Ovary (tissue), 9 donors: ENCODE measurements around the gene LRMDA. TPM values are rescaled to one million over a fixed set of nuclear protein-coding genes. Genes with fewer than 3 reads are reported as not detected.

Experiments used
- DNase-seq, 5 donors: peaks; one replicate each; pipeline ENCODE4 v3.0.0-alpha.2; 2019 to 2020
- H3K27ac ChIP-seq, 2 donors: fragments of 200-600 bp; one replicate each; pipeline versions ENCODE4 v1.5.1 to v1.8.0; 2019 to 2022
- H3K27me3 ChIP-seq: fragments of 200-600 bp; one replicate; pipeline ENCODE4 v1.8.0; 2022
- H3K36me3 ChIP-seq: fragments of 200-600 bp; sonication (generic); one replicate; pipeline ENCODE4 v1.5.1; 2019
- H3K4me1 ChIP-seq: one replicate; pipeline ENCODE4 v1.8.1; 2013; ENCODE audit warnings: mild to moderate bottlenecking, moderate library complexity; ENCODE audit not compliant: insufficient read depth
- H3K4me3 ChIP-seq: fragments of 200-600 bp; sonication (generic); one replicate; pipeline ENCODE4 v1.5.1; 2017
- H3K9me3 ChIP-seq, 2 donors: fragments of 200-600 bp in 1 of 2; sonication (generic) in 1 of 2; one replicate each; pipeline versions ENCODE4 v1.5.1 to v1.8.1; 2013 to 2019; ENCODE audit warnings: mild to moderate bottlenecking in 1 of 2, moderate library complexity in 1 of 2
- EP300 ChIP-seq: sonication (generic); formaldehyde crosslinking; IDR thresholded peaks from one replicate; pipeline ENCODE4 v1.6.1; 2017; ENCODE audit warnings: antibody characterized with exemption
- POLR2A ChIP-seq: fragments of 450-650 bp; IDR thresholded peaks from one replicate; pipeline ENCODE4 v1.6.1; 2017; ENCODE audit warnings: antibody characterized with exemption, mild to moderate bottlenecking, moderate library complexity
- WGBS, 3 donors: extraction: QIAGEN DNeasy Blood & Tissue Kit in 1 of 3; methylation state at CpG; one replicate each; pipeline versions ENCODE4 v1.1.5 to v1.1.7; 2013 to 2017; 5-methylcytosine and 5-hydroxymethylcytosine counted together
- intact Hi-C, 4 donors: fragments of 100-400 bp; cut with DNase I; formaldehyde crosslinking; loops; one replicate each; pipeline versions ENCODE4 v1.11.0 to v1.15.1; 2022 to 2023
- polyA plus RNA-seq, 2 donors: library from polyadenylated mRNA; stranded (reverse); fragments of 200-250 nt in 1 of 2; fragments of 350-450 nt in 1 of 2; fragmentation: Illumina TruSeq in 1 of 2; extraction: RNeasy Lipid Tissue Mini Kit (QIAGEN cat#74804) in 1 of 2; gene quantifications; one replicate each; pipeline ENCODE4 v1.2.3, GENCODE V29; 2013 to 2014
- total RNA-seq, 7 donors: library from RNA; depleted of rRNA in 2 of 7; stranded (reverse); fragments of >200 nt in 2 of 7; fragmentation: NEBNext Ultra II Directional in 3 of 7; extraction: Animal tissue kit (Norgen Biotek cat#: 25700) in 3 of 7; gene quantifications; one replicate each; pipeline versions ENCODE4 v1.1.0 to v1.2.4, GENCODE V29; 2016 to 2023
- TF ChIP-seq, protein P1 (sequence below), 3 donors: fragments of 450-650 bp in 2 of 3; fragments of 200-600 bp in 1 of 3; IDR thresholded peaks; one replicate each; pipeline versions ENCODE4 v1.5.1 to v1.8.0; 2016 to 2022; ENCODE audit warnings: antibody characterized with exemption in 3 of 3, mild to moderate bottlenecking in 1 of 3
- donor health status: DM: no; HTN: no; CAD: no; lungs with moderate emphysema.
- donor health status: DM: no; HTN: no; CAD: no.
- donor health status: Bipolar disorder and iron deficiency.
- donor health status: DM: yes; HTN: yes; CAD: no.
- donor health status: DM: no; HTN: no; CAD: no.
- donor health status: DM: yes; HTN: yes; CAD: no.

LRMDA gene
- total and polyA plus RNA-seq, 9 donors = 14.8 to 30.7 (median 22.9) TPM

DNA sequence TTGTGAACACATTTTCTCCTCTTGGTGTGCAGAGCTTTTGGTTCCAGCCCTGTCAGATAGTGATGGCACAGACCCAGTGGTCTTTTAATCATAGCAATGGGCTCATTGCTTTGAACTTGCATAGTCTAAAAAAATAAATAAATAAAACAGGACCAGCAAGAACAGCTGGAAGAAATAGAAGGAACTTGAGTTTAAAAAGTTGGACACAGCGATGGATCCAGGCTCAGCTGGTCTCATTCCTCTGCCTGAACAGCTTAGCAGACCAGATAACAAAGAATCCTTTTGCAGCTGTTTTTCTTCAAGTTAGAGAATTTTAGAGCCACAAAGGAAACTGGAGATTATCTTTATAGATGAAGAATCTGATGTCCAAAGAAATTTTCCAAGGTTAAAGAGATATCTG, 1005.6 kb downstream of the LRMDA start:
- peaks cover 11% of the 10 kb centered on the region for H3K4me1 ChIP-seq
- no peak for DNase-seq
- H3K27me3 ChIP-seq = no peaks in the 10 kb centered on the region
- intact Hi-C loops = no loop called here
- 15 to 30% (median 23%) methylated on average over 1 of the region's 1 CpG for WGBS, 3 donors
- H3K27ac ChIP-seq = no peak overlapping the region
- no peaks in the 10 kb centered on the region for H3K36me3 ChIP-seq
- no peaks in the 10 kb centered on the region for H3K9me3 ChIP-seq
- no peak for TF ChIP-seq POLR2A
- no peak for TF ChIP-seq EP300
- TF ChIP-seq, protein P1, sequence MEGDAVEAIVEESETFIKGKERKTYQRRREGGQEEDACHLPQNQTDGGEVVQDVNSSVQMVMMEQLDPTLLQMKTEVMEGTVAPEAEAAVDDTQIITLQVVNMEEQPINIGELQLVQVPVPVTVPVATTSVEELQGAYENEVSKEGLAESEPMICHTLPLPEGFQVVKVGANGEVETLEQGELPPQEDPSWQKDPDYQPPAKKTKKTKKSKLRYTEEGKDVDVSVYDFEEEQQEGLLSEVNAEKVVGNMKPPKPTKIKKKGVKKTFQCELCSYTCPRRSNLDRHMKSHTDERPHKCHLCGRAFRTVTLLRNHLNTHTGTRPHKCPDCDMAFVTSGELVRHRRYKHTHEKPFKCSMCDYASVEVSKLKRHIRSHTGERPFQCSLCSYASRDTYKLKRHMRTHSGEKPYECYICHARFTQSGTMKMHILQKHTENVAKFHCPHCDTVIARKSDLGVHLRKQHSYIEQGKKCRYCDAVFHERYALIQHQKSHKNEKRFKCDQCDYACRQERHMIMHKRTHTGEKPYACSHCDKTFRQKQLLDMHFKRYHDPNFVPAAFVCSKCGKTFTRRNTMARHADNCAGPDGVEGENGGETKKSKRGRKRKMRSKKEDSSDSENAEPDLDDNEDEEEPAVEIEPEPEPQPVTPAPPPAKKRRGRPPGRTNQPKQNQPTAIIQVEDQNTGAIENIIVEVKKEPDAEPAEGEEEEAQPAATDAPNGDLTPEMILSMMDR (IDR thresholded peaks at IDR 0.05) = no peak
- no peak overlapping the region for H3K4me3 ChIP-seq

DNA sequence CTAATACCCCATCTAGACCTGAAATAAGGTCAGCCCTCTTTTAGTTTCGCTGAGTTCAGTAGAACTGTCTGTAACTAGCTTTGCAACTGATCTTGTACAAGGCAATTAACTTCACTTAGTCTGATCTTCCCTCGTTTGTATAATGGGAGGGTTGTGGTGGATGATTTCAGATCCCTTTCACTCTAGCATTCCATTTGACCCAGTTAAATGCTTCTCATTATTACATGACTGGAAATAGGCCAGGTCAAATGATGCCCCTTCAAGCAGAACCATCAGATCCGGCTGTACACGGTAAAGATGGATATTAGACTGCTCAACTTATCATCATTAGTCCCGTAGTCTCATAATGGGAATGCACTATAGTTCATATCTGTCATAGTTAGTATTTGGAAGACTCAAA, 1009.0 kb downstream of the LRMDA start:
- no peaks in the 10 kb centered on the region for H3K36me3 ChIP-seq
- no peak overlapping the region for H3K27ac ChIP-seq
- no peak for DNase-seq
- intact Hi-C loops = no loop called here
- 86 to 91% (median 91%) methylated on average over 5 of the region's 5 CpGs for WGBS, 3 donors
- no peaks in the 10 kb centered on the region for H3K27me3 ChIP-seq
- no peaks in the 10 kb centered on the region for H3K9me3 ChIP-seq
- H3K4me3 ChIP-seq = no peak overlapping the region
- peaks cover 8% of the 10 kb centered on the region for H3K4me1 ChIP-seq
- TF ChIP-seq POLR2A (no peak), EP300 (no peak)
- TF ChIP-seq, protein P1 (IDR thresholded peaks at IDR 0.05) = no peak

DNA sequence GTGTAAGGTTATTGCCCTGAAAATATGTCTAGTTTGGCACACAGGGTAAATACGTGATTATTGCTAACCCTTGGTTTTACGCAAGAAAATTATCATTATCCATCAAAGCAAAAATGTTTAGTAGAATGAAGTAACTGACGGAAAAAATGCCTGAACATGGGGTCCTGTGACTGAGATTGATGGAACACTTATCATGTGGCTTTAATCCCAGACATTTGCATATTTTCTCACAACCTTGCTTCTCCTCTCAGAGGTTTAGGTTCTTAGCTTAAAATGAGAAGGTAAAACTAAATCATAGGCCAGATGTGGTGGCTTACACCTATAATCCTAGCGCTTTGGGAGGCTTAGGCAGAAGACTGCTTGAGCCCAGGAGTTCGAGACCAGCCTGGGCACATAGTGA, 1010.7 kb downstream of the LRMDA start:
- Histone ChIP-seq H3K4me3 (no peak overlapping the region), H3K36me3 (no peaks in the 10 kb centered on the region), H3K27ac (no peak overlapping the region), H3K27me3 (no peaks in the 10 kb centered on the region), H3K9me3 (no peaks in the 10 kb centered on the region), H3K4me1 (no peaks in the 10 kb centered on the region)
- 96 to 98% (median 98%) methylated on average over 5 of the region's 5 CpGs for WGBS, 3 donors
- intact Hi-C loops = no loop called here
- DNase-seq = no peak
- no peak for TF ChIP-seq EP300
- no peak for TF ChIP-seq POLR2A
- TF ChIP-seq, protein P1 (IDR thresholded peaks at IDR 0.05) = no peak

DNA sequence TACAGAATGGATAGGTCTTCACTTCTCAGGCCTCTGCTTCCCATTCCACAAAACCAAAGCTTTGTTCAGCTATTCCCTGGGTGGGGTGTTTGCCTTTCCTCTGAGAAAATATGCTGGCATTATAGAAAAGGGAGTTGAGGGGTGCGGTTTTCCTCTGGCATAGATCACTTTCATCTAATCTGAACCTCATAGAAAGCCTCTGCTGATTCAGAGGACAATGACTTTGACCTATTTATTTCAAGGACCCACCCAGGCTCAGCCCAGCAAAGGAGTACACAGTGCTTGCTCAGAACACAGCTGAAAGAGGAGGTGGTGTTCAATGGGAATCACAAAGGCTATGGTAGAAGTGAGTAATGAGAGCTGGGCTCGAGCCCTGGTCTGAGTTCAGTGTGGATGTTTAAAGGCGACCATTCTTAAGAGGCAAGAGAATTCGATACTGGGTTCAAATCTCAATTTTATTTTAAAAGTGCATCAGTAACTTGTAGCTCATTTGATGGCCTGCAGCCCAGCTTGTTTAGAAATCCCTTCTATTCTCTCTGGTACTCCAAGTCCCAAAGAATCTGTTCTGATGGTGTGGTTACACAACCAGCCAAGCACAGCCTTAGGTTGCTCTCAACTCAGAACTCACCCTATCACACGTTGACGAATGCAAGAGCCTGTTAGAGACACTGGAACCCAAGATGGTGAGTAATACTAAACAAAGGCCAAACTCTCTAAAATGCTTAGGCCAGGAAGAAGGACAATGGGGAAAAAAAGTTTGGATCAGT, 1012.8 kb downstream of the LRMDA start:
- intact Hi-C loops = no loop called here
- peak in 1 of 5 donors; percentile 44 for DNase-seq
- no peaks in the 10 kb centered on the region for H3K9me3 ChIP-seq
- H3K27me3 ChIP-seq = no peaks in the 10 kb centered on the region
- 78 to 89% (median 88%) methylated on average over 6 of the region's 6 CpGs for WGBS, 3 donors
- TF ChIP-seq, protein P1 (IDR thresholded peaks at IDR 0.05) = no peak
- TF ChIP-seq EP300 = no peak
- TF ChIP-seq POLR2A = no peak
- H3K4me3 ChIP-seq = no peak overlapping the region
- no peaks in the 10 kb centered on the region for H3K4me1 ChIP-seq
- no peaks in the 10 kb centered on the region for H3K36me3 ChIP-seq
- H3K27ac ChIP-seq = no peak overlapping the region
